IMR-90 (cell line): Measurements from ENCODE around the gene SEPTIN8. TPM values are rescaled to one million over a fixed set of nuclear protein-coding genes. Genes with fewer than 3 reads are reported as not detected.

Experiments used
- ATAC-seq: fragments of 200-7000 bp; cut with Tn5 transposase; 2 replicates; pipeline ENCODE4 v1.9.1; 2020; ENCODE audit warnings: low read depth, mild to moderate bottlenecking, moderate library complexity
- BruUV-seq: library from RNA; stranded (reverse); fragments of 400-500 nt; replicated peaks from 2 replicates; lab custom pipeline; 2021; lab: Mats Ljungman, UMichigan
- CTCF ChIA-PET: fragments of 300-600 bp; formaldehyde crosslinking; extraction: SDS; loops from one replicate; lab custom pipeline; 2021; ENCODE audit warnings: antibody characterized with exemption; lab: Yijun Ruan, JAX
- POLR2A ChIA-PET: fragments of 300-600 bp; sonication (Branson Sonifier 250); formaldehyde crosslinking; loops from one replicate; lab custom pipeline; 2022; ENCODE audit warnings: antibody characterized with exemption; ENCODE audit not compliant: unreplicated experiment; lab: Charles Lee
- DNase-seq: peaks from one replicate; pipeline ENCODE4 v3.0.0; 2013
- H2AFZ ChIP-seq: replicated peaks from 2 replicates; pipeline ENCODE3; 2013; ENCODE audit warnings: low read length, mild to moderate bottlenecking; ENCODE audit not compliant: poor library complexity
- H2AK5ac ChIP-seq: 2 replicates; pipeline ENCODE4 v1.6.1; 2013; ENCODE audit warnings: low read depth, low read length, inconsistent platforms
- H2AK9ac ChIP-seq: replicated peaks from 2 replicates; pipeline ENCODE3; 2013; ENCODE audit warnings: mild to moderate bottlenecking, low read depth, low read length, moderate library complexity; ENCODE audit not compliant: poor library complexity
- H2BK120ac ChIP-seq: 2 replicates; pipeline ENCODE4 v1.6.1; 2013; ENCODE audit warnings: low read depth, low read length, inconsistent platforms
- H2BK15ac ChIP-seq: 3 replicates; pipeline ENCODE4 v1.6.1; 2013; ENCODE audit warnings: low read depth, low read length, inconsistent platforms
- H2BK20ac ChIP-seq: 2 replicates; pipeline ENCODE4 v1.6.1; 2013; ENCODE audit warnings: low read depth, mild to moderate bottlenecking, inconsistent platforms, low read length, moderate library complexity
- H2BK5ac ChIP-seq: 2 replicates; pipeline ENCODE4 v1.6.1; 2013; ENCODE audit warnings: mild to moderate bottlenecking, low read depth, low read length, inconsistent platforms; ENCODE audit not compliant: poor library complexity, severe bottlenecking
- H3K14ac ChIP-seq: replicated peaks from 2 replicates; pipeline ENCODE4 v1.6.1; 2013; ENCODE audit warnings: low read depth, low read length, inconsistent platforms
- H3K18ac ChIP-seq: 2 replicates; pipeline ENCODE4 v1.6.1; 2013; ENCODE audit warnings: low read depth, low read length, control low read depth
- H3K23ac ChIP-seq: 2 replicates; pipeline ENCODE4 v1.6.1; 2013; ENCODE audit warnings: low read depth, low read length, inconsistent platforms
- H3K27ac ChIP-seq: 2 replicates; pipeline ENCODE4 v1.5.1; 2013; ENCODE audit warnings: mild to moderate bottlenecking, control low read depth, low read length; ENCODE audit not compliant: insufficient read depth
- H3K27me3 ChIP-seq: 2 replicates; pipeline ENCODE4 v1.6.1; 2013; ENCODE audit warnings: low read length; ENCODE audit not compliant: control insufficient read depth, insufficient read depth
- H3K36me3 ChIP-seq: 2 replicates; pipeline ENCODE4 v1.6.1; 2013; ENCODE audit warnings: low read length, mixed read lengths; ENCODE audit not compliant: control insufficient read depth, insufficient read depth
- H3K4ac ChIP-seq: 2 replicates; pipeline ENCODE4 v1.6.1; 2013; ENCODE audit warnings: low read depth, low read length, inconsistent platforms
- H3K4me1 ChIP-seq: 2 replicates; pipeline ENCODE4 v1.6.1; 2013; ENCODE audit warnings: low read length, mixed read lengths; ENCODE audit not compliant: control insufficient read depth, insufficient read depth
- H3K4me2 ChIP-seq: 2 replicates; pipeline ENCODE4 v1.6.1; 2013; ENCODE audit warnings: low read depth, mild to moderate bottlenecking, control low read depth, low read length, moderate library complexity
- H3K4me3 ChIP-seq: 2 replicates; pipeline ENCODE4 v1.5.1; 2013; ENCODE audit warnings: low read depth, mild to moderate bottlenecking, control low read depth, low read length, moderate library complexity; ENCODE audit not compliant: insufficient read depth
- H3K56ac ChIP-seq: 2 replicates; pipeline ENCODE4 v1.6.1; 2013; ENCODE audit warnings: low read length, inconsistent platforms; ENCODE audit not compliant: insufficient read depth; ENCODE audit errors: extremely low read depth
- H3K79me1 ChIP-seq, 2 experiments: 2 replicates each; pipeline ENCODE4 v1.6.1; 2013; ENCODE audit warnings: low read length in 2 of 2, inconsistent platforms in 1 of 2, low read depth in 1 of 2
- H3K9ac ChIP-seq: 2 replicates; pipeline ENCODE4 v1.6.1; 2013; ENCODE audit warnings: low read depth, low read length, control low read depth
- H3K9me1 ChIP-seq: 2 replicates; pipeline ENCODE4 v1.6.1; 2013; ENCODE audit warnings: low read length, inconsistent platforms; ENCODE audit not compliant: insufficient read depth
- H3K9me3 ChIP-seq: 2 replicates; pipeline ENCODE4 v1.6.1; 2013; ENCODE audit warnings: low read length; ENCODE audit not compliant: control insufficient read depth, insufficient read depth
- H4K20me1 ChIP-seq: 2 replicates; pipeline ENCODE4 v1.6.1; 2013; ENCODE audit warnings: low read length, inconsistent platforms; ENCODE audit not compliant: insufficient read depth
- H4K5ac ChIP-seq: 2 replicates; pipeline ENCODE4 v1.6.1; 2013; ENCODE audit warnings: mild to moderate bottlenecking, low read depth, low read length, control low read depth
- H4K8ac ChIP-seq, 2 experiments: 2 replicates each; pipeline ENCODE4 v1.6.1; 2013; ENCODE audit warnings: low read depth in 2 of 2, low read length in 2 of 2, control low read depth in 1 of 2, inconsistent platforms in 1 of 2
- H4K91ac ChIP-seq: 2 replicates; pipeline ENCODE4 v1.6.1; 2013; ENCODE audit warnings: low read depth, low read length, inconsistent platforms; ENCODE audit not compliant: insufficient read depth
- CTCF ChIP-seq: conservative IDR thresholded peaks from 2 replicates; pipeline ENCODE4 v1.5.1; 2012; ENCODE audit warnings: mild to moderate bottlenecking, low read depth, low read length, improper control_type of control experiment
- FOS ChIP-seq: fragments of 150-350 bp; IDR thresholded peaks from 2 replicates; pipeline ENCODE4 v1.6.1; 2016; ENCODE audit warnings: low read depth, low read length
- MXI1 ChIP-seq: IDR thresholded peaks from 2 replicates; pipeline ENCODE4 v1.6.1; 2012; ENCODE audit warnings: low read depth, mild to moderate bottlenecking, low read length, moderate library complexity, borderline replicate concordance
- NFE2L2 ChIP-seq: fragments of 150-350 bp; IDR thresholded peaks from 2 replicates; pipeline ENCODE4 v1.6.1; 2016; ENCODE audit warnings: low read depth, mild to moderate bottlenecking, low read length
- RCOR1 ChIP-seq: IDR thresholded peaks from 2 replicates; pipeline ENCODE4 v1.6.1; 2012; ENCODE audit warnings: mild to moderate bottlenecking, low read length, improper control_type of control experiment; ENCODE audit not compliant: insufficient replicate concordance
- SMC3 ChIP-seq: fragments of 150-350 bp; IDR thresholded peaks from 2 replicates; pipeline ENCODE4 v1.6.1; 2016; ENCODE audit warnings: low read depth, mild to moderate bottlenecking, antibody characterized with exemption, low read length, moderate library complexity
- WGBS, 2 experiments: methylation state at CpG; one replicate each; pipeline versions ENCODE4 v1.1.5 to v1.1.7; 2013; ENCODE audit warnings: missing lambda C conversion rate in 2 of 2; ENCODE audit not compliant: insufficient read length in 1 of 2; ENCODE audit errors: extremely low coverage in 2 of 2; 5-methylcytosine and 5-hydroxymethylcytosine counted together
- dilution Hi-C: fragments of 300-500 bp; cut with HindIII; formaldehyde crosslinking; loops from one replicate; pipeline ENCODE4 v1.14.3; 2018; ENCODE audit warnings: low sequenced_read_pairs; ENCODE audit not compliant: unreplicated experiment
- in situ Hi-C: fragments of 300-500 bp; cut with MboI; formaldehyde crosslinking; loops from 3 replicates; pipeline ENCODE4 v1.14.3; 2019; ENCODE audit warnings: low sequenced_read_pairs, inconsistent platforms, mixed read lengths
- intact Hi-C: fragments of 100-400 bp; cut with micrococcal nuclease; formaldehyde crosslinking; loops from 2 replicates; pipeline ENCODE4 v1.10.0; 2022
- polyA plus RNA-seq, 3 experiments: library from polyadenylated mRNA; depleted of rRNA; stranded (reverse); fragments of >200 nt; gene quantifications; 2 replicates each; pipeline ENCODE4 v1.2.3, GENCODE V29; 2012; ENCODE audit warnings: low replicate concordance in 1 of 3
- total RNA-seq: library from RNA; depleted of rRNA; stranded (reverse); fragments of >200 nt; gene quantifications from 2 replicates; pipeline ENCODE4 v1.2.3, GENCODE V29; 2012
- TF ChIP-seq, protein P1 (sequence below): fragments of 150-350 bp; IDR thresholded peaks from 2 replicates; pipeline ENCODE4 v1.6.1; 2016; ENCODE audit warnings: low read depth, mild to moderate bottlenecking, low read length, moderate library complexity, borderline replicate concordance

Gene SEPTIN8
- total and polyA plus RNA-seq, 2 of the 4 experiments (the other 2 are of a cell fraction), result 56.2 to 67.2 TPM

DNA sequence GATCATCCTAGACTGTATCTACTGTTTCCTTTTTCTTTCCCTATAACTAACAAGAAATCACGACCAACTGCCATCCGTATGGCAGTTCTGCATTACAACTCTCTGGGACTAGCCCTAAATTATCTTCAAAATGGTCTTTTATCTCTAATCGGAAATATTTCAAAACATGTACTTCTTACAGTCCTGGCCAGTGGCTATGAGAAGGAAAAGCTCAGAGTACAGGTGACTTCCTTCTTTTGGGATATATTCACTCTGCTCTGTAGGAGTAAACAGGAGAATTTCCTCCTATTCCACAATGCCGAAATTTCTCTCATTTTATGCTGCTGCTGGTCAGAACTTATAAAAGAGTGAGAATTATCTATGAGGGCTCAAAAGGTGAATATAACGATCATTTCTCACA lies 1.8 kb upstream of the SEPTIN8 start:
- Histone ChIP-seq H3K4me1 (peaks cover 18% of the 10 kb centered on the region), H2AFZ (no peak overlapping the region), H3K9me3 (no peaks in the 10 kb centered on the region), H3K18ac (no peak overlapping the region), H4K5ac (no peak overlapping the region), H2AK9ac (no peak overlapping the region), H2BK5ac (no peak overlapping the region), H3K36me3 (no peaks in the 10 kb centered on the region), H2AK5ac (no peak overlapping the region), H4K91ac (no peak overlapping the region), H2BK20ac (no peak overlapping the region), H3K4me2 (no peak overlapping the region), H3K9me1 (peaks cover 20% of the 10 kb centered on the region), H4K20me1 (peaks cover 14% of the 10 kb centered on the region; the same call in 1 of the 2 replicates), H4K8ac (no peak overlapping the region), H3K27me3 (no peaks in the 10 kb centered on the region), H3K4ac (no peak overlapping the region), H2BK15ac (no peak overlapping the region), H3K4me3 (no peak overlapping the region), H3K27ac (no peak overlapping the region), H3K23ac (no peak overlapping the region), H3K9ac (no peak overlapping the region), H2BK120ac (no peak overlapping the region), H3K56ac (no peak overlapping the region), H3K79me1 (peaks cover 16 to 37% of the 10 kb centered on the region in 2 experiments), H3K14ac (no peak overlapping the region)
- CTCF ChIA-PET, result interaction anchor here (1.5 kb wide), 1 partner anchor 42 kb away, joined by 3 read pairs; no protein-coding TSS in a partner anchor
- ATAC-seq (no peak), DNase-seq (no peak)
- POLR2A ChIA-PET, result no interaction called here
- no TSS peak for BruUV-seq
- 94% methylated on average over 2 of the region's 5 CpGs; no CpG with 5 or more reads in 1 of the 2 experiments for WGBS, 2 experiments
- TF ChIP-seq MXI1 (no peak), SMC3 (no peak), NFE2L2 (no peak), FOS (no peak), RCOR1 (no peak), CTCF (no peak)
- TF ChIP-seq, protein P1, sequence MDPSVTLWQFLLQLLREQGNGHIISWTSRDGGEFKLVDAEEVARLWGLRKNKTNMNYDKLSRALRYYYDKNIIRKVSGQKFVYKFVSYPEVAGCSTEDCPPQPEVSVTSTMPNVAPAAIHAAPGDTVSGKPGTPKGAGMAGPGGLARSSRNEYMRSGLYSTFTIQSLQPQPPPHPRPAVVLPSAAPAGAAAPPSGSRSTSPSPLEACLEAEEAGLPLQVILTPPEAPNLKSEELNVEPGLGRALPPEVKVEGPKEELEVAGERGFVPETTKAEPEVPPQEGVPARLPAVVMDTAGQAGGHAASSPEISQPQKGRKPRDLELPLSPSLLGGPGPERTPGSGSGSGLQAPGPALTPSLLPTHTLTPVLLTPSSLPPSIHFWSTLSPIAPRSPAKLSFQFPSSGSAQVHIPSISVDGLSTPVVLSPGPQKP, result no peak
- in situ Hi-C loops, result no loop called here
- dilution Hi-C loops, result no loop called here
- intact Hi-C loops, result no loop called here
